CD4-positive, alpha-beta T cell treated with Interleukin-12 subunit alpha and Interleukin-12 subunit beta, for 1 hour (primary cell): ENCODE results near the gene TRNP1.

Source experiments
- DNase-seq: peaks from one replicate; pipeline ENCODE4 v3.0.0-alpha.2; 2020

Gene TRNP1

DNA sequence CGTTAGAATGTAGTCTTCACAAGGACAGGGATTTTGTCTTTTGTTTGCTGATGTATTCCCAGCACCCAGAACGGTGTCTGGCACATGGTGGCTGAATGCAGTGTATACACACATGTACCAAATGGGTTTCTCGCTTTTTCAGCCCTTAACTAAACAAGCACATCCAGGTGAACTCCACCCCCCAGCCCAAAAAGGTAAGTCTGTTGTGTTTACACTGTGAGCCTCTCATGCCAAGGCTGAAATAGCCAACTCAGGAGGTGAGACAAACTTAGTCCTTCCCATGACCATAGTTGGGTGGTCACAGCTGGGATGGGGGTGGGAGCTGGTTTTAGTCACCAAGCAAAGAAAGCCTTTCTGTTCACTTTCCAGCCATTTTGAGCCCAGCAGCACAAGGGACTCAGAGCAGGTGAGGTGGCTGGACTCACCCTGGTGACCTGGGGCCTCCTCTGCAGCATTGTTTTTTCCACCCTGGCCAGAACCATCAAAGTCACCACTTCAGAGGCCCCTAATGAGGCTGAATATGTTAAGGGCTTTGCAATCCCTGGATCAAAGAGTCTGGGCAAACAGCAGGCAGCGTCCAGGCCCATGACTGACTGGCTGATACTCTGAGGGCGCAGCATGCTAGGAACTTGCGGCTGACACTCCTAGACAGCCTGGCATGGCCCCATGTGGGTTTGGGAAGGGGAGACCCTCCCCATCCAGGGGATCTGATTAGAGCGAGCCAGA is 10.4 kb downstream of the TRNP1 start:
- no peak for DNase-seq

DNA sequence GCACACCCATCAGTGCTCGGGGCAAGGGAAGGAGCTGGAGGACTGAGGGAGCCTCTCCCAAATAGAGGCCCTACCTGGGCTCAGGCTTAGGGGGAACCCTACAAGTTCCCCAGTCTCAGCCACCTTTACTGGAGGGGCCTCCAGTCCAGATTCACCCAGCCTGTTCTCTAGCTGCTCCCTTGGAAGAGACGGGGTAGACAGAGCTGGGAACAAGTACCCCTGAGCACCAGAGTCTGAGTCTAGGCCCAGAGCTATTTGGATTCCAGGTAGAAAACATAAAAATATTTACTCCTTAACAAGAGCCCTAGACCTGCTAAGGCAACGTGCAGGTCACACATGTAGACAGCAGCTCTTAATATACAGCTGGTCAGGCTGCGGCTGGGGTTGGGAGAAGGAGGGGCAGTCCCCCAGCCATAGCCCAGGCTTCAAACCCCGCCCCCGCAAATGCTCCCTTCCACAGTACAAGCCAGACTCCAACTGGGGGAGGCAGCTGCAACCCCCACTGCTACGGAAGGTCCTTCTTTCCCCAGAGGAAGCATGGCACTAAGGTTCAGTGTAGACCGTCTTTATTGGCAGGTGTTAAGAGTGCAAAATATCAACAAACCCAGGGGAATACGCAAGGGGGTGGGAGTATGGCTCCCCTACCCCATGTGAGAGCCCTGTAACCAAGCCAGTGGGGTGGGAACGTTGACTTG is 11.1 kb downstream of the TRNP1 start:
- no peak for DNase-seq

DNA sequence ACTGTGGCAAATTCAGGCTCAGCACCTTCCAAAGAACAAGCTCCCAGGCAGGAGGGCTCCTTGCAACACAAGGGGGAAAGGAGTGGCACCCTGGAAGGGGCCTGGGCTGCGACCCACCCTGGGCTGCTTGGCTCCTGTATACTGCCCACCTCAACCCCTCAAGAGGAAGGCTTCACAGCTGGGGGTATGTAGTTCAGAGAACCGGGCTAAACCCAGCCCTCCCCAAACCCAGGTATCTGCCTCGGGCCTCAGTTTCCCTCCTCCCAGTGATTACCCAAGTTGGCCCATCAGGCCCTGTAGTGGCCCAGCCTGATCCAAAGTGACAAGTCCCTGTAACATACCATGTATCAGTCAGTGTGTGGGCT is 11.7 kb downstream of the TRNP1 start:
- DNase-seq, result no peak

DNA sequence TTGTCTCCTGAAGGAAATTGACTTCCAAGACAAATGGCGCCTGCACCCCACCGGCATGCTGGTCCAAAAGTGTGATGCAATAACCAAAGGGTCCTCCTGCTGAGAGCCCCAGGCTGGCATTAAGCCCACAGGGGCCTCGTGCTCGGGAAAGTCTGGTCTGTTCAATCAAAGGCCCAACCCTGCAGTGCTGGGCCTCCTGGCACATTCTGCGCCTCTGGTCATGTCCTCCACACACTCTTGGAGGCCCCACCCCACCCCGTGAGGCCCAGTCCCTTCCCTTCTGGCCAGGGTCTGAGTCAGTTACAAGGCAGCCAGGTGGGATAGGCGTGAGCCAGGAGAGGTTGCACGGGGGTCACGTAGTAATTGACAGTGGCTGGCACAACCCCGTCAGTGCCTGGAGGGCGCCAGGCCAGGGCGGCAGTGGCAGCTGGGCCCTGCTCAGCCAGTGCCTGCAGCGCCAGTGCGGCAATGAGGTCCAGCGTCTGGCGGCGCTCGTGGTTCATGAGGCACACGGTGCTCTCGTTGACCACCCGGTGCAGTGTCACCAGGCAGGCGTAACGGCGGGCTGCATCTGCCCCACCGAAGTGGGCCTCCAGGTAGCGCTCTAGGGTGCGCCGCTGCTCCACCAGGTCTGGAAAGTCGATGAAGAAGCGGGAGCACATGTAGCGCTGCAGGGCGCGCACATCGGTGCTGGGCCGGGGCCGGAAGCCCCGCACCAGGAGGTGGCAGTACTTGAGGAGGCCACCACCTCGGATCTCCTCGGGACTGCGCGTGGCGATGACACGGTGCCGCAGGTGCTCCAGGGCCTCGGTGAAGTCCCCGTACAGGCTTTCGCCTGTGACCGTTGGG is 12.4 kb downstream of the TRNP1 start:
- no peak for DNase-seq

DNA sequence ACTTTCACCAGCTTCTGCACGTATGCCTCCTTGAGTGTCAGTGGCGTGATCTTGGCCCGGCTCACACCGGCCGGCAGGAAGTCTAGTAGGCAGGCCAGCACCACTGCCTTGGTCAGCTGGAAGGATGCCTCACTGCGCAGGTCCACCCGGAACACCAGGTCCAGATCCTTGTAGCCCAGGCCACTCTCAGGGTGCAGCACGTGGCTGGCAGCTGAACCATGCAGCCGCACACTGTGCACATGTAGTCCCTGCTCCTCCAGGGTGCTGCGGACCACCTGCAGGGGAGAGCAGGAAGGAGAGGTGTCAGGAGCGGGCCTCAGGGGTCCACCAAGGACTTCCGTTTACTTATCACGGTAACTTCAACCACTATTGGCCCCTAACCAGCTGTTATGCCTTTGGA is 13.2 kb downstream of the TRNP1 start:
- no peak for DNase-seq

DNA sequence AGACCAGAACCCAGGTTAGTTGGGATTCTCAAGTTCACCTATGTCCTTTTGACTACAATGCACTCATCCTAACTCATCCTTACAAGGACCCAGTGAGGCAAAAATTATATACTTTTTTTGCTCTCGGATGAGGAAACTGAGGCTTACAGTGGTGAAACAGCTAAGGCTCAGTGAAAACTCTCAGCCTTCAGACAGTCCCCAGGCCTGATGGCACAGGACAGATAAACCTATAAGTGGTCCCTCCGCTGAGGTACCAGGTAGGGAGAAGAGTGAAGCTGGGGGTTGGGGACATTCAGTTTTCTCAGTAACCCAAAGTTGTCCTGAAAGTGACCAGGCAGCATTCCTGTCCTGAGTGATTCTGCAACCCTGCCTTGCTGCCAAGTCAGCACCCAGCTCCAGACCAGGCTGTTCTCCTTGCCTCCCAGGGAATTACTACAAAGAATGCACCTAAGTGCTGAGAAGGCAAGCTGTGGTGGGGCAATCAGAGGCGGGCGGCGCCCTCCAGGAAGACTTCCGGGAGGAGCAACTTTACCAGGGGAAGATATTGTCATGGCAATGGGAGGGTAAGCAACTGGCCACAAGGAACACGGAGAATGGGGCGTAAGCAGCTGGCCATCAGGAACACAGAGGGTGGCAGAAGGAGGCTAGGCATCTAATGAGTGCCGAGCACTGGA is 14.6 kb downstream of the TRNP1 start:
- DNase-seq, result no peak

DNA sequence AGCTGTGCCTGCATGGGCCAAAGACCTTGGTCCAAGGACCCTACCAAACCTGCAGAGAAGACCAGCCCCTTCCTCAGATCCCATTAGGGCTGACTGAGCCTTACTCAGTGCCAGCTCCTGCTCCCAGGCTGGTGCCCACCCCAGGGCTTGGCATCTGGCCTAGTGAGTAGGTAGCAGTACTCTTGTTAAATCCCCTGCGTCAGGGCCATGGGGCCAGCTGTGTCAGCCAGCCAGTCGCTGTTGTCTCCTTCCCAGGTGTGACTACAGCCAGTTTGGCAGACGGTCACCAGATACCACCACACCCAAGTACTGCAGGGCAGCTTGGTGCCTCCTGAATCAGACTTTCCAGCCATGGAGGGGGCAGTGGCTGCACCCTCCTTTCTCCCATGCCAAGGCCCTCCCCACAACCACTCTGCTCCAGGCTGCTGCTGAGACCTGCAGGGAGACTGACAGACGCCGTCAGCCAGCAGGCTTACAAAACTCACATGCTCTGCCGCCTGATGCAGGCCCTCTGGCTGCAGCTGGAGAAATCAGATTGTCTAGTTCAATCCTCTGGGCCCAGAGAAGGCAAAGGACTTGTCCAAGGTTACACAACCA is 16.2 kb downstream of the TRNP1 start:
- DNase-seq, result no peak

DNA sequence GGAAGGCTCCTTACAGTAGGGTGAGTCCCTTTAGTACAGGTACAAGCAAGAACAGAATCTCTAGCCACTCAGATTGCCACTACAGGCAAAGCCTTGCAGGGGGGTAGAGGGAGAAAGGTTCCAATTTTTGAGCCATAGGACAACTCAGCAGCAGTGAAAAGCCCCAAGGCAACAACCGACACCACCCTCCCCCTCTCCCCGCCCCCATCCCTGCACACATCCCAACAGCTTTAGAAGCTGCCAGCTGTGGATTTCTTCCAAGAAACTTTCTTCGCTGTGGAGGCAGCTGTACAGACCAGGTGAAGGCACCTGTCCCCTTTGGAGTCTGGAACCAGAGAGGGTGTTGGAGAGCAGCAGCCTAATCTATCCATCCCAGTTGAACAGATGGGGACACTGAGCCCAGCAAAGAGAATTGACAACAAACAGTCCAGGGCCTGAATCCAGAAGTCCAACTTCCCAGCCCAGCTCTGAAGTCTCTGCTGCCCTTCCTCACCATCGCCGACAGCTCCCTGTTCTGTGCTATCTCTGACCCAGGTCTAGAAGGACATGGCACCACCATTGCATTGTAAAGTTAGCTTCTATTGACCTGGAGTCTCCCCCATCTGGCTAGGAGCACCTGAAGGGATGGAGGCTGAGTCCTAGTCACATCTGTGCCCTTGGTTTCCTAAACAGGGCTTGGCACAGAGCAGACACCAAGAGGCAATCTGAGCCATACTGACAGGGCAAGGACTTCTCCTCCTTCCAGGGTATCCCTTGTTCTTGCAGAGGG is 16.9 kb downstream of the TRNP1 start:
- no peak for DNase-seq

DNA sequence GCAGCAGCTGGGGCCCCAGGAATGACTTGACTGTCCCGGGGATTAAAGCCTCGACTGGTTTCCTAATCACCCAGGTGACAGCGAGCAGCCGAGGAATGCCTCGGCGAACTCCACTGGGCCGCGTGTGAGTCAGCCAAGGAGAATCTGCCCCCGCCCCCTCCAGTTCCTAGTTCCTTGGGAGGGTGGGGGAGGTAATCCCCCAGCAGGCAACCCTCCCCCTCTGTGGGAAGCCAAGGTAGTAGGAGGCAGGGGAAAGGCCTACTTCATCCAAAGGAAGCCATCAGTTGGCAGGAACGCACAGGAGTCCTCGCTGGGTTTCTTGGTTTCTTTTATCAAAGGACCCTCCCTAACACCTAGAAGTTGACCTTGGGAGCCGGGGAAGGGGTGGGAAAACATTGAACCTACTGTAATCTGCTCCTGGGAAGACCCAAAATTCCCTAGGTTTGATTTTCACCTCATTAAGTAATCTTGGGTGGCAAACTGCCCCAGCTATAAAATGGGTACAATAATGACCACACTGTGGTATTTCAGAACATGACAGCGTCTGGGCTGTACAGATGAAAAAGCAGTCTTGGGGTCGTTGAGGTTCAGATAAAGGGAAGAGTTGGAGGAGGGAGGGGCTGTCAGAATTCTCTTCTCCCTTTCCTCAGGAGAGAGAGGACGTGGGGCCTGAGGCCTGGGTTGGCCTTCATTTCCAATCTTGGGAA is 17.7 kb downstream of the TRNP1 start:
- no peak for DNase-seq

DNA sequence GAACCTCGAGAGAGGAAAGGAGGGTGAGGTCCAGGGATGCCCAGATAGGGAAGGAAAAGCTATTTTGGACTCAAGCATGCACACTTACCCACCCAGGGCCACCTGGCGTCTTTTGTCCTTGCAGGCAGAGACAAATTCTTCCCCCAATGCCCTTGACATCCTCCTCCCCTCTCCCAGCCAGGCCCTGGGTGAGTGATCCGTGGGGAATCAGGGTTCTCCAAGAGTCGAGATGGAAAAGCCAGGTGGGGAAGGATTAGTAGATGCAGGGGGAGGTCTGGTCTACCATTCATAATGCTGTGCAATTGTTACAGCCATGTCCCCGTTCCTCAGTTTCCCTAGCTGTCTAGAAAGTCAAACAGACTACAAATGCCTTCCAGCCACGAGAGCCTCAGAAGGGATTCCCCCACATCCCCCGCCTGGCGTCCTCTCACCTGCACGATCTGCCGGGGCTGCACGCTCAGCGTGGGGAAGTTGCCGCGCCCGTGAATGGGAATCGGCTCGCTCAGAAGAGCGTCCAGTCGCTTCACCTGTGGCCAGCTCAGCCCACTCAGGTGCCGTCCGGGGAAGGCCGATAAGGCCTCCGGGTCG is 18.6 kb downstream of the TRNP1 start:
- no peak for DNase-seq

DNA sequence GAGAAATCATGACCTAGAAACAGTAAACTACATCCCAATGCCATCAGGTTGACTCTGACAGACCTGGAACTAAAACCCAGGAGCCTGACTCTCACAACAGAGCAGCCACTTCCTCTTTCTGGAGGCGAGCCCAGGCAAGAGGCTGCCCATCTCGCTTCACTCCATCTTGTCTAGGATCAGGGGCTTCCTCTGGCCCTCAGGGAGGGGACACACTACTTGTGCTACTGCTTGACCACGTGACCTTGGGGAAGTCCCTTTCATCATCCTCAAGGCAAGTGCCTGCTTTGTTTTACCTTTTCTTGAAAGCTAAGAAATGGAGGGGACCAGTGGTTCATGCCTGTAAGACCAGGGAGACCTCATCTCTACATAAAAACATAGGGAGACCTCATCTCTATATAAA is 21.8 kb downstream of the TRNP1 start:
- DNase-seq, result peak; percentile 8

DNA sequence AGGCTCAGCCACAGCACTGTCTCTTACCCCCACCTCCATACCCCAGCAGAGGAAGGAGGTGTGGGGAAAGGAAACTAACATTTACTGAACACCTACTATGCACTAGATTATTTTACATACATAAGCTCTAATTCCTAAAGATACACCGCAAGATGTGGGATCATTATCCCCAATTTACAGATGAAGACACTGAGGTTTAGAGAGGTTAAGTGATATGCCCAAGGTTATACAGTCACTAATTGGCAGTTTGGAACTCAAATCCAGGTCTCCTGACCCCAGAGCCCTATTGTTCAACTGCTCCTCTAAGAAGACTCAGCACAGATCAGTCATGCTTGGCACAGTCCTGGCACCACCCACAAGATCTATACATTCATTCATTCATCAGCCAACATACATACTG is 22.9 kb downstream of the TRNP1 start:
- no peak for DNase-seq

DNA sequence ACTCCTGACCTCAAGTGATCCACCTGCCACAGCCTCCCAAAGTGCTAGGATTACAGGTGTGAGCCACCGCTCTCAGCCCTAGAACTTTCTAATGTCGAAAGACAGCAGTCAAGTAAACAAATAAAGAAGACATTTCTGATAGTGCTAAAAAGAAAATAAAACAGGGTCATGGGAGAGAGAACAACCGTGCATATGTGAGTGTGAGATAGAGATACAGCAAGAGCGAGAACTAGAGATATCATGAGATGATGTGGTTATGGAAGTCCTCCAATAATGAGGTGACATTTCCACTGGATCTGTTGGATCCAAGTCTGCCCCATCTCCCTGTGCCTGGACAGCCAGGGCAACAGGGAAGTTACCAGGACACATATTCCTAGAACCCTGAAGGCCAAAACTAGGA is 23.7 kb downstream of the TRNP1 start:
- DNase-seq, result no peak

DNA sequence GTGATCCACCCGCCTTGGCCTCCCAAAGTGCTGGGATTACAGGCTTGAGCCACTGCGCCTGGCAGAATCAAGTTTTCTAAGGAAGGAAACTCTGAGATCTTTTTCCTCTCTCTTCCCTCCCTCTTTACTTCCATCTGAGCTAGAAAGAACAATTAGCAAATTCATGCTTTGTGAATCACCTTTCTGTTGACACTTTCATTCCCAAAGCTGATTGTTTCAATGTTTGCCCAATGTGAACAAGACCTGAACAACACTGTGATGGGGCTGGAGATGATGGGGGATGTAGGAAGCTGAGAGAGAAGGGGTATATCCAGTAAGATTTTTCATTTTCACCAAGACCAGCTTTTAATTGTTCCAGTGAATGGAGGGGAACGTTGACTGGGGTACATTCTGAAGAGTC is 24.8 kb downstream of the TRNP1 start:
- DNase-seq, result no peak

DNA sequence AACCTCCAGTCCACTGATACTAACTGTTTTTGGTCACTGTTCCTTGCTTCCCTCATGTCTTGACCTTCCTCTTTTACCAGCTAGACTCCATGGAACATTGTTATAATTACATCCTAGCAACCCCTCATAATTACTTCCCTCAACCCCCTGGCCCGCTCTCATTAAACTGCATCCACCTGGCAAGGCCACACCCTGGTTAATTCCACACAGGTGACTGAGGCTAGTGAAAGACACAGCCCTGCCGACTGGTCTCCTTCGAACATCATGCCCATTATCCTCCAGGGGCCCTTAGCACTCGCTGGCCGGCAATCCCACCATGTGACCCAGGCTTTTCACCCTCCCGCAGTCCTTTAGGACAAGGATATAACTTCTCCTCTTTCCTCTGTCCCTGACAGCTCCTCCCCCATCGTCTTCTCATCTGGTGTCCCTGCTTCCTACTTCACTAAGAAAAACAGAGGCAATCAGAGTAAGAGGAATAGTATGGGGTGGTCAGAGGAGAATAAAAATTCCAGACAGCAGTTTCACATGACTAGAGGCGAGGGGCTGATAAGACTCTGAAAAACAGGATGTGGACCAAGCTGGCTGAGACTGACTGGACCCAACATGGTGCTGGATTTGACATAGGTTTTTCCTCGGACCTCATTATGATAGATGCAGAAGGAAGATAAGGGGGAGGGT is 28.0 kb downstream of the TRNP1 start:
- no peak for DNase-seq

DNA sequence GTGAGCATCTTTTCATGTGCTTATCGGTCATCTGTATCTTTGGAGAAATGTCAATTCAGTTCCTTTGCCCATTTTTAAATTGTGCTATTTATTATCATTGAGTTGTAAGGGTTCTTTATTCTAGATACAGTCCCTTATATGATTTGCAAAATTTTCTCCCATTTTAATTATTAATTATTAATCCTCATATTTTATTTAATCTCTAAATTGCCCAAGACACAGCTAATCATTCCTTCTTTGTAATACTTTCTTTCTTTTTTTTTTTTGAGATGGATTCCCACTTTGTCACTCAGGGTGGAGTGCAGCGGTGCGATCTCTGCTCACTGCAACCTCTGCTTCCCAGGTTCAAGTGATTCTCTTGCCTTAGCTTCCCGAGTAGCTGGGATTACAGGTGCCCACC is 32.2 kb downstream of the TRNP1 start:
- DNase-seq, result no peak

DNA sequence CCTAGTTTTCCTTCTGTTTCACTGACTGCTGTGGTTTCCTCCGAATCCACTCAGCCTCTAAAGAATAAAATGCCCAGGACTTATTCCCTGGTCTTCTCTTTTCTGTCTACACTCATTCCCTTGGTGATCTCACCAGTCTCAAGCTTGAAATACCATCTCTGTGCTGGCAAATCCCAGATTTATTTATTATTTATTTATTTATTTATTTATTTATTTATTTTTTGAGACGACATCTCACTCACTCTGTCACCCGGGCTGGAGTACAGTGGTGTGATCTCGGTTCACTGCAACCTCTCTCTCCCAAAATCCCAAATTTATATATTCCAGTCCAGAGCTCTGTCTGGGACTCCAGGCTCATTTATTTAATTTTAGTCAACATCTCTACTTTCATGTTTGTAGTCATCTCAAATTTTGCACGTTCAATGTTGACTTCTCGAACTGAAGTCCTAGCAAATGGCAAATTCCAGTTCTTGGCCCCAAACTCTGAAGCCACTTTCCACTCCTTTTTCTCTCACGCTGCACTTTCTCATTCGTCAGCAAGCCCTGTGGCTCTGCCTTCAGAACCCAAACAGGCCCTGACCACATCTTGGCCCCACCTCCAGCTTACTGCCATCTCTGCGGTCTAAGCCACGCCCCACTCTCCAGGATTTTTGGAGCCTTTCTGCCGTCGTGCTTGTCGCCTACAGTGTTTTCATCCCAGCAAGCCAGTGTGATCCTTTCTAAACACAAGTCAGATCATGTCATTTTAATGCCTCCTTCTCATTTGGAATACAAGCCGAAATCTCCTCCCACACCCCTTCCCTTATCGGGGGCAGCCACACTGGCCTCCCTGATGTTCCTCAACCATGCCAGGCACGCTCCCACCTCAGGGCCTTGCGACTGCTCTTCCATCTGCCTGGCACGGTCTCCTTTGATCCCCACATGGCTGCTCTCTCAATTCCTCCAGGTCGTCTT is 33.4 kb downstream of the TRNP1 start:
- no peak for DNase-seq

DNA sequence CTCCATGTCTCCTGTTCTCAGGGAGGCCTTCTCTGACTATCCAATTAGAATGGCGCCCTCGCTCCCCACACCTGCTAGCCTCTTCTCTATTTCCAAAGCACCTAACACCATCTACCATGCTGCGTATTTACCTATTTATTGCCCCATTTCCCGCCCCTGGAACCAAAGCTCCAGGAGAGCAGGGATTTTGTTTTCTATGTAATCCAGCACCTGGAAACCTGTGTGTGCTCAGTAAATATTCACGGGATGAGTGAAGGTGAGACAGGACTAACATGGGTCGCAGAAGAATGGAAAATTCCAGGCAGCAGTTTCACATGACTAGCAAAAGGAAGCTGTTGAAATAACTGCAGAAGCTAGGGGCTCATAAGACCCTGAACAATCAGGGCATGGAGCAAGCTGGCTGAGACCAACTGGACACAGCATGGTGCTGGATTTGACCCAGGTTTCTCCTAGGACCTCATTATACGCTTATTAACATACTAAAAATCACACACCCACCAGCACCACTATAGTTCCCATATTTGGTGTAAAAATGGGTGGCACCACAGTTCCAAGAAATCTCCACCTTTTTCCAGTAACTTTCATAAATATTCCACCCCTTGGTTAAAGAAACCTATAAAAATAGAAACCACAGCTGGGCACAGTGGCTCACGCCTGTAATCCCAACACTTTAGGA is 34.2 kb downstream of the TRNP1 start:
- DNase-seq, result no peak

DNA sequence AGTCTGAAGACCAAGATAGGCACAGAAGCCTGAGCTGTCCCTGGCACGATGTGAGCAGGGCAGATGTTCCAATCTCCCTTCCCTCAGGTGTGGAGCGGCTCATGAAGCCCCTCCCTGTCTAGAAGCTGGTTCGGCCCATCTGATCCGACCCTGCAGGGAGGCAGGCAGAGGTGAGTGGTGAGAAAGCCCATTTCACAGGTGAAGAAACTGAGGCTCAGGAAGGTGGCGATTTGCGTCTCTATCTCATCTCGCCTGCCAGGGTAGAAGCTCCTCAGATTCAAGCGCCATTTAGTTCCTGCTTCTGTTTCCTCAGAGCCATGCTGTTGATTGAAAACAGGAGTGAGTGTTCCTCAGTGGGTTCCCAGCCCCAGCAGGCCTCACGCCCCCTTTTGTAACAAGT is 36.0 kb downstream of the TRNP1 start:
- no peak for DNase-seq
